NCI-H460 (cell line): ENCODE data around the gene SOX5. TPM values are rescaled to one million over a fixed set of nuclear protein-coding genes. Genes with fewer than 3 reads are reported as not detected.
A peak's percentile ranks its signal among the peaks of the same experiment; 100 is the strongest.
"Not testable (repeated sequence)": the region's sequence is repeated elsewhere in the genome, so short reads cannot be mapped to it uniquely, and the experiment has no call there.

Source experiments
- DNase-seq: peaks from one replicate; pipeline ENCODE4 v3.0.0-alpha.2; 2016; ENCODE audit warnings: low read depth; ENCODE audit errors: extremely low read depth
- total RNA-seq: library from RNA; depleted of rRNA; stranded (reverse); fragments of >200 nt; shearing (Covaris generic); gene quantifications from 2 replicates; pipeline ENCODE4 v1.2.3, GENCODE V29; 2014

Gene SOX5
- total RNA-seq, 1 experiment from 2014 or later = not detected

- DNase-seq = no peak
Observed at GRCh38 chr12:23911574-23911973, 37.9 kb downstream of the SOX5 start.

GRCh38 chr12:23909551-23909950 lies 39.9 kb downstream of the SOX5 start:
- no peak for DNase-seq

GRCh38 chr12:23906329-23906728 lies 43.1 kb downstream of the SOX5 start:
- peak; percentile 8 for DNase-seq

DNA sequence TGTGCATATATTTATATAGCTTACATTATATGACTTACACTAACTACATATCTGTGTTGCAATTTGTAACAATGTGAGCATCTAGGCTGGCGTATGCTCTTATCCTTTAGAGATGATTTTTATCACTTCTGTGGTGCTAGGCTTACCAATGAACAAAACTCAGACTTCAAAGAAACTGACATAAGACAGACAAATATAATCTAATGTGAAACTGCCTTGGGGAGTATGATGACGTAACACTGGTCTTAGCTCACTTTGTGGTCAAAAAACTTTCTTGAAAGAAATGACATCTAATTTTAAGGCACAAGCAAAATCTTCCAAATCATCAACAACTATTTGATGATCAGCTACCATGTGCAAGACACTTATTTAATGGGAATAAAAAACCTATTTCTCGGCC lies 50.0 kb downstream of the SOX5 start:
- DNase-seq = no peak

GRCh38 chr12:23898121-23898520 lies 51.3 kb downstream of the SOX5 start:
- no peak for DNase-seq

- no peak for DNase-seq
Observed at GRCh38 chr12:23895792-23896218, 53.7 kb downstream of the SOX5 start.

DNA sequence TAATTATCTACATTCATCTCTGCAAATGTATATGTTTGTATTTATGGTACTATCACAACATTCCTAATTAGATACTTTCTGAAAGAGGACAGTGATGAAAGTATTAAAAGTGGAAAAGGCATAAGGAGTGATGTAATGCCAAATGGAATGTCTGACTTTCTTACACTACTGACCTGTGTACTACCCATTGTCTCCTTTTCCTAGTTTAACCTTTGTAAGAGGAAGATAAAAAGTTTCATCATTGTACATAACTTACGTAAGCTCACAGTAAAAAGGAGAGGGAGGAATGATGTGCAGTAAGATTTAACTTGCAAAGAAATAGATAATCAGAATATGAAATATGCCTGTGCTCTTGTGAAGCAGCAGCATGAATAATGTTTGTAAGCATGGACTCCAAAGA lies 55.9 kb downstream of the SOX5 start:
- no peak for DNase-seq

DNA sequence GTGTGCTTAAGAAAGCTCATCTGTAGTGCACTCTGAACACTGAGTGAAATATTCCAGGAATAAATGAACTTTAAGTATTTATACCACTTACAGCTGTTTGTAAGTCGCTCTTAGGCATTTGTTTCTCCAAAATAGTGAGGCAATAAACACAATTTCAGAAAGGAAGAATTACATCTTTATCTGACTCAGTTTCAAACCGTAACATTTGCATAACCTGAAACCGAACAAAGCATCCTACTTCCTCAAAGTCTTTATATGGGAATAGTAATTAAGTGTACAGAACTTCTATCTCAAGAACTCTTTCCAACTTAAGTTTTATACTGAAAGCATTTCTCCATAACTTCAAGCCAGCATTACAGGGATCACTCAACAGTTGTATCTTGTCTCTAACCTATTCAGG lies 58.4 kb downstream of the SOX5 start:
- DNase-seq = no peak

DNA sequence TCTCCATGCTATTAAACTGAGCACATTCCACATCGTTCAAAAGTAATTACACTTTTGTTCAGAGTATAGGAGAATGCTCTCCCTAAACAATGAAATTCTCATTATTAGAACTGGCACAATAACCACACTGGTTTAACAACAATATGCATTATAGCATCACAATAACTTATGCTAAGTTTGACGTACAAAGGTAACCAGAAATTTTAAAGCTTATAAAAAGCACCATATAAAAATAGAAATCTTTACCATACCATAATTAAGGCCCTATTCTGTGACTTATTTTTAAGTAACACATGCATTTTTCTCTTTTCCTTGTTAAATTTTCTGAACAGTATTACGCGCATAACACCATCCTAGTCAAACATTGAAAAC lies 60.4 kb downstream of the SOX5 start:
- DNase-seq = no peak

DNA sequence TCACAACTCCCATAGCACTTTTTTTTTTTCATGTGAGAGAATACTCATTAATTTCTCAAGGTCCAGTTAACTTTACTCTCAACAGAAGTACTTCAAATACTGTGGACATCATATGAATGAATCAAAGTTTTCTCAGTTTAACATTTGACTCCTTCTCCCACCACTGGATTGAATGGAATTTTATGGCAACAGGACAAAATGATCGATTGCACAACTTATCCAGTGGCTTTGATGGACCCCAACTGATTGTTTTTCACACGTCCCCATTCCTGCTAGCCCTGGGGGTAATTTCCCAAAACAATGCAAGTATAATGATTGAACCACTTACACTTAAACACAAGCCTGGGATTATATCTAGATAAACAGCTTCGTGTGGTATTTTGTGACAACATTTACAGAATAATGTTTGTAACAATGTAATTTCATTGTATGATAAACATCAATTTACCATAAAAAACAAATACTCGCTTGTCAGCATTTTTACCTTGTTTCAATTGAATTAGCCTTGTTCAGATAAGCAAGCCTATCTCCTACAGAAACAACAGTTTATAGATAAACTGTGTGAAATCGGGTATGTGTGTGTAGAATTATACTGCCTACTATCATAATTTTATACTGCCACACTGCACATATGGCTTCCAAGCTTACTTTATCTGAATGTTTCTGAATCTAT lies 60.9 kb downstream of the SOX5 start:
- no peak for DNase-seq

DNA sequence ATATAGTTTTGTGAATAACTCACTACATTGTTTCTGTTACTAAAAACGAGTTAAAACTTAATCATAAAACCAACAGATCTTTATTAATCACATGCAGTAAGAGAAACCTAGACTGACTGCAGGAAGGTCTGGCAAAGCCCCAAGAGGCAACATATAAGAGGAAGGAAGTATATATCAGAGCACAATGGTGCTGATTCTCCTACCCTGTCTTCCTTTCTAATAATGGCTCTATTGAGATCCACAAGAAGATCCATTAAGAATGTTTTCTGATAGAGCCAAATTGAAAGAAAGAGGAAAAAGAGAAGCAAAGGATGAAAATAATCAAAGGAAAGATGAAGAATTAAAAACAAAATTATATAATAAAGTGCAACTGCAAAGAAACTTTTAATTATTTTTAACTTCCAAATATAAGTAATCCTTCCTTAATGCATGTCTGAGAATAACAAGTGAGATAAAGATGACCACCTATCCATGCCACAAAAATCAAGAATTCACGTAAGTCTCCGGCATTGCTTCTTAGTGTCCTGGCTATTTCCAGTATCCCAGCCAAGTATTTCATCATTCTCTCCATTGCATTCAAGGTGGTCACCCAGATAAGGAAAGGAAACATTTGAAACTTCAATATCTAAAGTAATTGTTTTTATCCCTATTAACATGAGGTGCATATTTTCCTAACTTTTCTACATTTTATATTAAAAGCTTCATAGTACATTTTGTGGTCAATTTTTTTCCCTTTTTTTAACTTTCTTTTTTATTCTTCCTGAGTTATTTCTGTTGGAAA lies 62.2 kb downstream of the SOX5 start:
- no peak for DNase-seq

GRCh38 chr12:23885394-23885793 lies 64.1 kb downstream of the SOX5 start:
- no peak for DNase-seq

DNA sequence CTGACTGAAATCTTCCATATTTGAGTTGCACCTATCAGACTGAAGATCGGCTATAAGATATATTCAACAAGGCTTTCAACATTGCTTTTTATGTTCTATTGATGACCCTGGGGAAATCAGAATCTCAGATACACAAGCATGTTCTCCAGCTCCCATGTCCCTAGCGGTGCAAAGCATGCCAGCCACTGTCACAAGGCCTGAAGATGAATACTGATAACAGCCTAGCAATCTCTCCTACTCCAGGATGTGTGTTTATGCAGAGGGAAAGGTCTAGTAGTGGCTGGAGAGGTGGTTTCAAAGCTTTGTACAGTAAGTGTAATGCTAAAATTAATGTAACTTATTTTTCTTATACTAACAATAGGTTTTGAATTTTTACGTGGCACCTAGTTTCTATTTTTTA lies 64.6 kb downstream of the SOX5 start:
- no peak for DNase-seq

DNA sequence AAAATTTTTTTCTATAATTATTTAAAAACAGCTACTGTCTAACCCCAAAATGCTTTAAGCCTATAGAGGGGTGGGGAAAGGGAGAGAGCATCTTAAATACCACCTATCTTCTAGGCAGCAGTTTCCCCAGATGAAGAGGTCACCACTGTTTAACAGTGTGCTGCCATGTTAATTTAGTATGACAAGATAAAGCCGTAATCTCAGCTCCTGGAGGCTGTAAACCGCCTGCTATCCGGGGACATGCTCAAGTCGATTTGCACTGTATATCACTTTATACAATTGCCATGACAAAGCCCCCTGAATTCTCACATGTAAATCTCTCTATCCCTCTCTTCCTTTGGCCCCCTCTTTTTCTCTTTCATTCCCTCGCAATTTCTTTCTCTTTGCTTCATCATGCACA lies 68.5 kb downstream of the SOX5 start:
- no peak for DNase-seq

- not testable (repeated sequence) for DNase-seq
Observed at GRCh38 chr12:23876618-23877017, 72.9 kb downstream of the SOX5 start.

GRCh38 chr12:23867794-23868193 lies 81.7 kb downstream of the SOX5 start:
- no peak for DNase-seq

GRCh38 chr12:23862701-23863100 lies 86.8 kb downstream of the SOX5 start:
- no peak for DNase-seq

- DNase-seq = no peak
Observed at GRCh38 chr12:23860019-23860418, 89.5 kb downstream of the SOX5 start.

DNA sequence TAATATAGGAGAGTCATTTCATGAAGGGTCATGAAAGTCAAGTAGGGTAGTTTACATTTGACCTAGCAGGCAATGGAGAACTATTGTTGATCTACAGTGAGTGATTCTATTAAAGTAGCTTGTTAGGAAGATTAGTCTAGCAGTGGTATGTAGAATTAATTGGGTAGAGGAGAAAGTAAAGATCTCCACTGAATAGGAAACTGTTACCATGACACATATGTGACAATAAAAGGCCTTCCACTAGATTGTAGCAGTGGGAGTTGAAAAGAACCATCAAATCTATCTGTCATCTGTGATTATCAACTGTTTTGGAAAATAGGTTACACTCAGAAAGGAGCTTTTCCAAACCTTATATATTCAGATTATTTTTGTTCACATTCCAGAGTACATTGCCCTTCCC lies 92.3 kb downstream of the SOX5 start:
- no peak for DNase-seq

GRCh38 chr12:23855813-23856212 lies 93.7 kb downstream of the SOX5 start:
- no peak for DNase-seq

DNA sequence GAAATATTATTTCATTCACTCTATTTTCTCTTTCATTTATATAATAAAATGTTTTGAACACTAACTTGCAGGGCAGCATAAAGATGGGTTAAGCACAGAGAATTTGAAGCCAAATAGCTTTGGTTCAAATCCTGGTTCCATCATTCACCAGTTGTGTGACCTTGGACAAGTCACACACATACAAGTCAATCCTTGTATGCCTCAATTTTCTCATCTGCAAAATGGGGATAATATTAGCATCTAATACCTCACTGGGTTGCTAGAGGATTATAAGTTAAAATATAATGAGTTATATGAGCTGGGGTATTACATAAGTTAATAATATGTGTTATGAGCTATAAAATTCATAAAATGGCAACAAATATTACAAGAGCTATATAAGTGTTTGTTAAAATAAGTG lies 94.9 kb downstream of the SOX5 start:
- no peak for DNase-seq

DNA sequence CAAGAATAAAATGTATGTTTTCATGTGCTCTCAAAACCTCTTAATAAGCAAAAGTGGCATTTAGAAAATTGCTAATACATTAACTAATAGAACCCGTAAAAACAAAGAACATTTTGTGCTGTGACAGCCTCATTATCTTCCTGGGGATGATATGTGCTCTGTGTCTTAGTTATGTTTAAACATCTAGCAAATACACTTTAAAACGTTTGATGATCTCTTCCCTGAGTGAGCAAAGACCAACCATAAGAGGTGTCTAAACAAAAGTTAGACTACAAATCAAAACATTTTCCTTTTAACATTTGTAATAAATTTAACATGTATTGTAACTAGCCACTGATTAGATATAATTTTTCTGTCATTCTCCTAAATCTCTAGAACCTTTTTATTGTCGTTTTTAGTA lies 95.8 kb downstream of the SOX5 start:
- DNase-seq = no peak
